Activated naive CD8-positive, alpha-beta T cell treated with anti-CD3 and anti-CD28 coated beads, Interleukin-2, amount 50 U/mL, for 24 hours (primary cell): ENCODE data around the gene SGMS1.
"Not testable (repeated sequence)": the region's sequence is repeated elsewhere in the genome, so short reads cannot be mapped to it uniquely, and the experiment has no call there.

Source experiments
- ATAC-seq: fragments of 150-1000 bp; cut with Tn5 transposase; one replicate; pipeline ENCODE4 v1.10.0; 2021
- DNase-seq: peaks from one replicate; pipeline ENCODE4 v3.0.0; 2021
- H3K27ac Mint-ChIP-seq: one replicate; pipeline ENCODE4 v1.8.0; 2021; ENCODE audit warnings: mild to moderate bottlenecking, mixed read lengths
- H3K27me3 Mint-ChIP-seq: one replicate; pipeline ENCODE4 v1.8.0; 2021; ENCODE audit warnings: mixed read lengths
- H3K36me3 Mint-ChIP-seq: one replicate; pipeline ENCODE4 v1.8.0; 2021; ENCODE audit warnings: low read depth, mixed read lengths
- H3K4me1 Mint-ChIP-seq: one replicate; pipeline ENCODE4 v1.8.0; 2021; ENCODE audit warnings: mixed read lengths
- H3K4me3 Mint-ChIP-seq: one replicate; pipeline ENCODE4 v1.8.0; 2021; ENCODE audit warnings: mild to moderate bottlenecking, moderate library complexity, mixed read lengths
- H3K9me3 Mint-ChIP-seq: one replicate; pipeline ENCODE4 v1.8.0; 2021; ENCODE audit warnings: mixed read lengths

SGMS1 gene

GRCh38 chr10:50554376-50554994 is 69.3 kb downstream of the SGMS1 start:
- DNase-seq (no peak), ATAC-seq (no peak)
- Mint-ChIP-seq H3K27me3 (no peaks in the 10 kb centered on the region), H3K4me1 (peaks cover 17% of the 10 kb centered on the region), H3K27ac (no peak overlapping the region), H3K4me3 (no peak overlapping the region), H3K9me3 (no peaks in the 10 kb centered on the region), H3K36me3 (peaks cover 2% of the 10 kb centered on the region)

GRCh38 chr10:50552771-50553535 is 70.8 kb downstream of the SGMS1 start:
- Mint-ChIP-seq H3K4me1 (peaks cover 27% of the 10 kb centered on the region), H3K36me3 (peaks cover 4% of the 10 kb centered on the region), H3K4me3 (no peak overlapping the region), H3K27ac (peak overlapping the region; percentile 37), H3K9me3 (no peaks in the 10 kb centered on the region), H3K27me3 (no peaks in the 10 kb centered on the region)
- DNase-seq (no peak), ATAC-seq (peak; percentile 72)

- ATAC-seq (no peak), DNase-seq (no peak)
- H3K27ac Mint-ChIP-seq = peak overlapping the region; percentile 37
- H3K36me3 Mint-ChIP-seq = peaks cover 4% of the 10 kb centered on the region
- H3K9me3 Mint-ChIP-seq = no peaks in the 10 kb centered on the region
- no peaks in the 10 kb centered on the region for H3K27me3 Mint-ChIP-seq
- no peak overlapping the region for H3K4me3 Mint-ChIP-seq
- H3K4me1 Mint-ChIP-seq = peaks cover 30% of the 10 kb centered on the region
Observed at GRCh38 chr10:50552308-50552707, 71.4 kb downstream of the SGMS1 start.

GRCh38 chr10:50551894-50552293 is 71.9 kb downstream of the SGMS1 start:
- no peaks in the 10 kb centered on the region for H3K9me3 Mint-ChIP-seq
- H3K36me3 Mint-ChIP-seq = peaks cover 4% of the 10 kb centered on the region
- no peaks in the 10 kb centered on the region for H3K27me3 Mint-ChIP-seq
- no peak for ATAC-seq
- no peak overlapping the region for H3K4me3 Mint-ChIP-seq
- no peak for DNase-seq
- H3K4me1 Mint-ChIP-seq = peaks cover 30% of the 10 kb centered on the region
- no peak overlapping the region for H3K27ac Mint-ChIP-seq

GRCh38 chr10:50550291-50550839 is 73.4 kb downstream of the SGMS1 start:
- H3K4me3 Mint-ChIP-seq = no peak overlapping the region
- H3K36me3 Mint-ChIP-seq = peaks cover 3% of the 10 kb centered on the region
- H3K9me3 Mint-ChIP-seq = no peaks in the 10 kb centered on the region
- ATAC-seq (no peak), DNase-seq (no peak)
- no peak overlapping the region for H3K27ac Mint-ChIP-seq
- H3K4me1 Mint-ChIP-seq = peaks cover 31% of the 10 kb centered on the region
- H3K27me3 Mint-ChIP-seq = no peaks in the 10 kb centered on the region

- not testable (repeated sequence) for H3K36me3 Mint-ChIP-seq, ATAC-seq, H3K4me3 Mint-ChIP-seq, H3K27me3 Mint-ChIP-seq, H3K27ac Mint-ChIP-seq, DNase-seq, H3K9me3 Mint-ChIP-seq
- H3K4me1 Mint-ChIP-seq = peaks cover 43% of the 10 kb centered on the region
Observed at GRCh38 chr10:50549186-50549585, 74.6 kb downstream of the SGMS1 start.

- H3K4me1 Mint-ChIP-seq = peaks cover 45% of the 10 kb centered on the region
- H3K4me3 Mint-ChIP-seq, H3K27me3 Mint-ChIP-seq, ATAC-seq, H3K9me3 Mint-ChIP-seq, DNase-seq, H3K36me3 Mint-ChIP-seq, H3K27ac Mint-ChIP-seq: not testable (repeated sequence)
Observed at GRCh38 chr10:50548481-50548880, 75.3 kb downstream of the SGMS1 start.

- not testable (repeated sequence) for H3K4me3 Mint-ChIP-seq, ATAC-seq, H3K36me3 Mint-ChIP-seq, H3K9me3 Mint-ChIP-seq, H3K27ac Mint-ChIP-seq, DNase-seq, H3K27me3 Mint-ChIP-seq
- peaks cover 59% of the 10 kb centered on the region for H3K4me1 Mint-ChIP-seq
Observed at GRCh38 chr10:50546287-50546686, 77.5 kb downstream of the SGMS1 start.

GRCh38 chr10:50545846-50546245 is 77.9 kb downstream of the SGMS1 start:
- ATAC-seq (no peak), DNase-seq (no peak)
- Mint-ChIP-seq H3K27me3 (no peaks in the 10 kb centered on the region), H3K4me3 (no peak overlapping the region), H3K27ac (no peak overlapping the region), H3K9me3 (no peaks in the 10 kb centered on the region), H3K36me3 (peaks cover 3% of the 10 kb centered on the region), H3K4me1 (peaks cover 64% of the 10 kb centered on the region)

- no peak for ATAC-seq
- Mint-ChIP-seq H3K36me3 (peaks cover 6% of the 10 kb centered on the region), H3K27ac (peak overlapping the region; percentile 50), H3K9me3 (no peaks in the 10 kb centered on the region), H3K4me3 (no peak overlapping the region), H3K4me1 (peaks cover 70% of the 10 kb centered on the region), H3K27me3 (no peaks in the 10 kb centered on the region)
- DNase-seq = no peak
Observed at GRCh38 chr10:50544857-50545429, 78.8 kb downstream of the SGMS1 start.

GRCh38 chr10:50544095-50544856 is 79.5 kb downstream of the SGMS1 start:
- H3K9me3 Mint-ChIP-seq = no peaks in the 10 kb centered on the region
- H3K36me3 Mint-ChIP-seq = peaks cover 6% of the 10 kb centered on the region
- H3K27ac Mint-ChIP-seq = peak overlapping the region; percentile 50
- peaks cover 76% of the 10 kb centered on the region for H3K4me1 Mint-ChIP-seq
- ATAC-seq = no peak
- no peak for DNase-seq
- H3K27me3 Mint-ChIP-seq = no peaks in the 10 kb centered on the region
- H3K4me3 Mint-ChIP-seq = no peak overlapping the region

- Mint-ChIP-seq H3K36me3 (peaks cover 4% of the 10 kb centered on the region), H3K4me1 (peaks cover 79% of the 10 kb centered on the region), H3K27me3 (no peaks in the 10 kb centered on the region), H3K9me3 (no peaks in the 10 kb centered on the region), H3K4me3 (no peak overlapping the region), H3K27ac (no peak overlapping the region)
- DNase-seq (no peak), ATAC-seq (no peak)
Observed at GRCh38 chr10:50542871-50543270, 80.9 kb downstream of the SGMS1 start.

- peaks cover 4% of the 10 kb centered on the region for H3K36me3 Mint-ChIP-seq
- peaks cover 84% of the 10 kb centered on the region for H3K4me1 Mint-ChIP-seq
- peak overlapping the region; percentile 32 for H3K4me3 Mint-ChIP-seq
- H3K27me3 Mint-ChIP-seq = no peaks in the 10 kb centered on the region
- H3K9me3 Mint-ChIP-seq = no peaks in the 10 kb centered on the region
- H3K27ac Mint-ChIP-seq = peak overlapping the region; percentile 94
- no peak for DNase-seq
- no peak for ATAC-seq
Observed at GRCh38 chr10:50541921-50542320, 81.8 kb downstream of the SGMS1 start.

GRCh38 chr10:50541317-50541716 is 82.4 kb downstream of the SGMS1 start:
- ATAC-seq (peak; percentile 30), DNase-seq (no peak)
- H3K4me3 Mint-ChIP-seq = peak overlapping the region; percentile 10
- peaks cover 90% of the 10 kb centered on the region for H3K4me1 Mint-ChIP-seq
- H3K27ac Mint-ChIP-seq = peak overlapping the region; percentile 94
- no peaks in the 10 kb centered on the region for H3K27me3 Mint-ChIP-seq
- peaks cover 4% of the 10 kb centered on the region for H3K36me3 Mint-ChIP-seq
- H3K9me3 Mint-ChIP-seq = no peaks in the 10 kb centered on the region
